ENCODE results near the gene HIVEP3. TPM values are rescaled to one million over a fixed set of nuclear protein-coding genes. Genes with fewer than 3 reads are reported as not detected.
A peak's percentile ranks its signal among the peaks of the same experiment; 100 is the strongest.

Gene HIVEP3
- total RNA-seq = 1 to 10 TPM; 1.4 to 3.9 (median 2.2) TPM
- long read RNA-seq = 0 reads

- DNase-seq = no peak
Observed at GRCh38 chr1:41918450-41919043, at the start of gene HIVEP3. HIVEP3 (minus strand) TSS chr1:41918922.

DNA sequence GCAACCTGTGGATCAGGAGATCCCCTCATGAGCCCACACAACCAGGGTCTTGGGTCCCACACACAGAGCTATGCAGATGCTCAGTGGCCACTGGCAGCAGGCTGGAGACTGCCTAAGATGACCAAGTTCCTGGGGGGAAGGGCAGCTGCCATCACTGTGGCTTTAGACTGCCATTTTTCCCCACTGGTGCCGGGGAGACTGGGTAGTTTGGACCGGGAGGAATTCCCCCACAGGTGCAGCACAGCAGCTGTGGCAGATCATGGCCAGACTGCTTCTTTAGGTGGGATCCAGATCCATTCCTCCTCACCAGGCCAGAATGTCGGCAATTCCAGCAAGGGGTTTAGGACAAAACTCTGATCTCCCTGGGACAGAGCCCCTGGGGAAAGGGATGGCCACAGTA lies 45.7 kb upstream of the HIVEP3 start:
- intact Hi-C loops (cut with DNase I) = no loop called here
- Histone ChIP-seq H3K4me3 (no peak overlapping the region), H3K9me3 (no peaks in the 10 kb centered on the region), H3K36me3 (no peaks in the 10 kb centered on the region), H3K27ac (no peak overlapping the region), H3K4me1 (peaks cover 0 to 7% (median 0%) of the 10 kb centered on the region in 4 donors), H3K27me3 (no peaks in the 10 kb centered on the region)
- ATAC-seq (no peak), DNase-seq (no peak)
- TF ChIP-seq POLR2A (IDR thresholded peaks at IDR 0.05) = no peak
- TF ChIP-seq, protein P1, sequence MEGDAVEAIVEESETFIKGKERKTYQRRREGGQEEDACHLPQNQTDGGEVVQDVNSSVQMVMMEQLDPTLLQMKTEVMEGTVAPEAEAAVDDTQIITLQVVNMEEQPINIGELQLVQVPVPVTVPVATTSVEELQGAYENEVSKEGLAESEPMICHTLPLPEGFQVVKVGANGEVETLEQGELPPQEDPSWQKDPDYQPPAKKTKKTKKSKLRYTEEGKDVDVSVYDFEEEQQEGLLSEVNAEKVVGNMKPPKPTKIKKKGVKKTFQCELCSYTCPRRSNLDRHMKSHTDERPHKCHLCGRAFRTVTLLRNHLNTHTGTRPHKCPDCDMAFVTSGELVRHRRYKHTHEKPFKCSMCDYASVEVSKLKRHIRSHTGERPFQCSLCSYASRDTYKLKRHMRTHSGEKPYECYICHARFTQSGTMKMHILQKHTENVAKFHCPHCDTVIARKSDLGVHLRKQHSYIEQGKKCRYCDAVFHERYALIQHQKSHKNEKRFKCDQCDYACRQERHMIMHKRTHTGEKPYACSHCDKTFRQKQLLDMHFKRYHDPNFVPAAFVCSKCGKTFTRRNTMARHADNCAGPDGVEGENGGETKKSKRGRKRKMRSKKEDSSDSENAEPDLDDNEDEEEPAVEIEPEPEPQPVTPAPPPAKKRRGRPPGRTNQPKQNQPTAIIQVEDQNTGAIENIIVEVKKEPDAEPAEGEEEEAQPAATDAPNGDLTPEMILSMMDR (IDR thresholded peaks at IDR 0.05) = no peak
- 100% methylated on average over 2 of the region's 3 CpGs for WGBS (ENCODE audit: insufficient coverage, low coverage, low lambda C conversion rate, missing lambda C conversion rate)

More at GRCh38 chr1:41918450-41919043, at the start of gene HIVEP3:
- peaks cover 0 to 5% (median 0%) of the 10 kb centered on the region in 4 donors for H3K4me1 ChIP-seq
- peak within 1 kb of the TSS; percentile 57 to 71 (median 68) for H3K4me3 ChIP-seq
- H3K9me3 ChIP-seq = no peaks in the 10 kb centered on the region
- TF ChIP-seq POLR2A (IDR thresholded peaks at IDR 0.05) = no peak
- TF ChIP-seq, protein P1 (IDR thresholded peaks at IDR 0.05) = peak in 2 of 4 donors; percentile 7 to 30
- H3K27me3 ChIP-seq = no peaks in the 10 kb centered on the region
- intact Hi-C loops (cut with DNase I) = no loop called here
- peak; percentile 49 to 63 (median 56) for ATAC-seq
- H3K36me3 ChIP-seq = no peaks in the 10 kb centered on the region
- WGBS (ENCODE audit: insufficient coverage, low coverage, low lambda C conversion rate, missing lambda C conversion rate) = 6% methylated on average over 15 of the region's 15 CpGs
- no peak within 1 kb of the TSS for H3K27ac ChIP-seq

GRCh38 chr1:41963636-41964035 lies 44.9 kb upstream of the HIVEP3 start:
- 74% methylated on average over 6 of the region's 6 CpGs for WGBS (ENCODE audit: insufficient coverage, low coverage, low lambda C conversion rate, missing lambda C conversion rate)
- intact Hi-C loops (cut with DNase I) = no loop called here
- no peak overlapping the region for H3K4me3 ChIP-seq
- DNase-seq = no peak
- H3K27me3 ChIP-seq = no peaks in the 10 kb centered on the region
- peaks cover 0 to 4% (median 0%) of the 10 kb centered on the region in 4 donors for H3K4me1 ChIP-seq
- H3K36me3 ChIP-seq = no peaks in the 10 kb centered on the region
- TF ChIP-seq, protein P1 (IDR thresholded peaks at IDR 0.05) = no peak
- TF ChIP-seq POLR2A (IDR thresholded peaks at IDR 0.05) = no peak
- H3K9me3 ChIP-seq = no peaks in the 10 kb centered on the region
- no peak overlapping the region for H3K27ac ChIP-seq
- ATAC-seq = no peak

DNA sequence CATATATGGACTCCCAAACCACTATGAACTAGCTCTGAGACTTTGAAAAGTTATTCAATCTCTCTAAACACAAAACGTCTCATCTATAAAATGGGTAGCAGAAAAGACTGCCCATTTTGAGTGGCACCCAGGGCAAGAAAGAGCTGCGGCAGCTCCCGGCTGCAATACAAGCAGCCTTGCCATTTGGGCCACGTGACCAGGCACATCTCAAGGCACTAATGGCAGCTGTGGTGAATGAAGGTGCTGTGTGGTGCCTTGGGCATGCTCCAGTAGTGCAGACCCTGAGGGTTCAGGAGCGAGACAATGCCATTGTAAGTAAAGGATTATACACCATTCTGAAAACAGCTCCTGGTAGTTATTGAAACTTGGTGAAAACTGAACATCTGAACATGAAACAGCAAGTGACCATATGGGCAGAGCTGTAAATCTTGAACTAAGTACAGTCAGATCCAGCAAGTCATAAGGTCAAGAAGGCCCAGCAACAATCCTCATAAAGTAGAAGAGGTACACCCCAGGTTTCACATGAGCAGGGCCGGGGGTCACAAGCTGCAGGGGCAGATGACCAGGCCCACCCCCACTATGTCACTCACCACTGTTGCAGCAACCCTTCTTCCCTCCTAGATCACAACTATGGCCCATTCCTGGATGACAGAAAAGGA lies 39.4 kb upstream of the HIVEP3 start:
- no peaks in the 10 kb centered on the region for H3K9me3 ChIP-seq
- DNase-seq = no peak
- no peak for ATAC-seq
- no peaks in the 10 kb centered on the region for H3K36me3 ChIP-seq
- TF ChIP-seq, protein P1 (IDR thresholded peaks at IDR 0.05) = no peak
- no peak for TF ChIP-seq POLR2A (IDR thresholded peaks at IDR 0.05)
- H3K27me3 ChIP-seq = no peaks in the 10 kb centered on the region
- no peak overlapping the region for H3K27ac ChIP-seq
- H3K4me1 ChIP-seq = no peaks in the 10 kb centered on the region
- intact Hi-C loops (cut with DNase I) = no loop called here
- no peak overlapping the region for H3K4me3 ChIP-seq
- WGBS (ENCODE audit: insufficient coverage, low coverage, low lambda C conversion rate, missing lambda C conversion rate) = 90% methylated on average over 5 of the region's 6 CpGs

Measured in right lobe of liver (tissue), 6 donors.